GM12878 (cell line): ENCODE data around the gene SIL1. TPM values are rescaled to one million over a fixed set of nuclear protein-coding genes. Genes with fewer than 3 reads are reported as not detected.

Source experiments
- ATAC-seq: fragments of 200-7000 bp; cut with Tn5 transposase; 3 replicates; pipeline ENCODE4 v1.9.1; 2020; ENCODE audit warnings: mild to moderate bottlenecking, moderate library complexity
- BruUV-seq: library from RNA; stranded (reverse); fragments of 400-500 nt; replicated peaks from 2 replicates; lab custom pipeline; 2021; lab: Mats Ljungman, UMichigan
- CTCF ChIA-PET: fragments of 300-600 bp; sonication (Branson Sonifier 250); formaldehyde crosslinking; extraction: SDS; loops from one replicate; lab custom pipeline; 2021; ENCODE audit warnings: inconsistent platforms; lab: Yijun Ruan, JAX
- POLR2A ChIA-PET: fragments of 350-600 bp; formaldehyde crosslinking; extraction: SDS; loops from one replicate; lab custom pipeline; 2021; ENCODE audit warnings: inconsistent platforms; lab: Charles Lee
- RAD21 ChIA-PET: fragments of 300-600 bp; sonication (Branson Sonifier 250); formaldehyde crosslinking; loops from one replicate; lab custom pipeline; 2023; ENCODE audit warnings: antibody characterized with exemption; ENCODE audit not compliant: unreplicated experiment; lab: Charles Lee
- SMC1A ChIA-PET: fragments of 300-600 bp; sonication (Branson Sonifier 250); formaldehyde crosslinking; loops from one replicate; lab custom pipeline; 2023; ENCODE audit not compliant: unreplicated experiment, uncharacterized antibody; lab: Charles Lee
- DNase-seq: peaks from one replicate; pipeline ENCODE4 v3.0.0-alpha.2; 2011; ENCODE audit warnings: low read depth, low spot score
- FAIRE-seq: peaks from 3 replicates; lab custom pipeline; 2011; peaks lifted over from hg19 to GRCh38; lab: Jason Lieb, UNC
- H2AFZ ChIP-seq: 2 replicates; pipeline ENCODE4 v1.6.0; 2011; ENCODE audit warnings: low read depth, low read length, control low read depth; ENCODE audit not compliant: control insufficient read depth
- H3K27ac ChIP-seq: 2 replicates; pipeline ENCODE4 v1.5.1; 2011; ENCODE audit warnings: control low read depth; ENCODE audit not compliant: control insufficient read depth, insufficient read depth
- H3K27me3 ChIP-seq, 2 experiments: replicated peaks in 1 of 2; 2 replicates each; pipeline versions ENCODE4 v1.6.0 to v1.6.1; 2011; ENCODE audit warnings: low read length in 1 of 2; ENCODE audit not compliant: control insufficient read depth in 2 of 2, insufficient read depth in 2 of 2
- H3K36me3 ChIP-seq, 2 experiments: 2 replicates each; pipeline ENCODE4 v1.5.1; 2011; ENCODE audit warnings: low read length in 1 of 2; ENCODE audit not compliant: control insufficient read depth in 2 of 2, insufficient read depth in 2 of 2
- H3K4me1 ChIP-seq: 2 replicates; pipeline ENCODE4 v1.6.1; 2011; ENCODE audit warnings: mild to moderate bottlenecking, low read length, moderate library complexity, mixed read lengths; ENCODE audit not compliant: control insufficient read depth, insufficient read depth
- H3K4me2 ChIP-seq: 2 replicates; pipeline ENCODE4 v1.6.0; 2011; ENCODE audit warnings: control low read depth; ENCODE audit not compliant: control insufficient read depth, insufficient read depth
- H3K4me3 ChIP-seq: fragments of 200-600 bp; sonication (generic); 2 replicates; pipeline ENCODE4 v1.5.1; 2016
- H3K79me2 ChIP-seq: 2 replicates; pipeline ENCODE4 v1.6.0; 2011; ENCODE audit warnings: low read length; ENCODE audit not compliant: control insufficient read depth, insufficient read depth
- H3K9ac ChIP-seq: 2 replicates; pipeline ENCODE4 v1.8.0; 2011; ENCODE audit warnings: low read length, control low read depth, mixed read lengths; ENCODE audit not compliant: control insufficient read depth, insufficient read depth
- H3K9me3 ChIP-seq: replicated peaks from 3 replicates; pipeline ENCODE4 v1.5.1; 2011; ENCODE audit warnings: mild to moderate bottlenecking, low read length; ENCODE audit not compliant: control insufficient read depth, insufficient read depth
- H4K20me1 ChIP-seq: 2 replicates; pipeline ENCODE4 v1.6.0; 2011; ENCODE audit not compliant: control insufficient read depth, insufficient read depth
- BCL3 ChIP-seq: IDR thresholded peaks from 2 replicates; pipeline ENCODE4 v1.6.1; 2011; ENCODE audit warnings: borderline replicate concordance, low read depth, mild to moderate bottlenecking, moderate library complexity, low read length; ENCODE audit not compliant: insufficient read depth, poor library complexity, severe bottlenecking
- CHD4 ChIP-seq: fragments of 200-600 bp; sonication (generic); IDR thresholded peaks from 2 replicates; pipeline ENCODE4 v1.6.1; 2016; ENCODE audit warnings: mild to moderate bottlenecking
- ETV6 ChIP-seq, 2 experiments: fragments of 450-650 bp in 1 of 2; IDR thresholded peaks in 1 of 2; conservative IDR thresholded peaks in 1 of 2; 2 replicates each; pipeline ENCODE4 v1.6.1; 2014; ENCODE audit warnings: antibody characterized with exemption in 1 of 2, borderline replicate concordance in 1 of 2, low read depth in 1 of 2, mild to moderate bottlenecking in 1 of 2, moderate library complexity in 1 of 2
- EZH2 ChIP-seq: IDR thresholded peaks from 2 replicates; pipeline ENCODE4 v1.6.1; 2012; ENCODE audit warnings: low read depth, mild to moderate bottlenecking, control low read depth, inconsistent platforms, low read length, borderline replicate concordance; ENCODE audit not compliant: control insufficient read depth
- IKZF1 ChIP-seq: fragments of 450-650 bp; conservative IDR thresholded peaks from 2 replicates; pipeline ENCODE4 v1.6.1; 2017; ENCODE audit warnings: antibody characterized with exemption, mild to moderate bottlenecking
- IKZF2 ChIP-seq, 2 experiments: fragments of 450-650 bp; IDR thresholded peaks; 2 replicates each; pipeline ENCODE4 v1.6.1; 2017; ENCODE audit warnings: mild to moderate bottlenecking in 2 of 2, moderate library complexity in 2 of 2
- MYB ChIP-seq: fragments of 150-350 bp; IDR thresholded peaks from 2 replicates; pipeline ENCODE4 v1.6.1; 2014; ENCODE audit warnings: mild to moderate bottlenecking, low read depth, low read length, borderline replicate concordance
- PML ChIP-seq: IDR thresholded peaks from 2 replicates; pipeline ENCODE4 v1.6.1; 2012; ENCODE audit warnings: low read length, inconsistent platforms
- POLR2A ChIP-seq: IDR thresholded peaks from 2 replicates; pipeline ENCODE4 v1.6.1; 2011; ENCODE audit warnings: low read depth, mild to moderate bottlenecking, low read length
- TBL1XR1 ChIP-seq: IDR thresholded peaks from 2 replicates; pipeline ENCODE4 v1.6.1; 2012; ENCODE audit warnings: low read depth, low read length, improper control_type of control experiment
- TCF12 ChIP-seq: IDR thresholded peaks from 2 replicates; pipeline ENCODE4 v1.6.1; 2011; ENCODE audit warnings: low read depth, mild to moderate bottlenecking, low read length
- ZBTB11 ChIP-seq: fragments of 450-650 bp; formaldehyde crosslinking; IDR thresholded peaks from 2 replicates; pipeline ENCODE4 v1.5.0; 2022; ENCODE audit warnings: mild to moderate bottlenecking, missing genetic modification characterization
- ZNF24 ChIP-seq: fragments of 450-650 bp; IDR thresholded peaks from 2 replicates; pipeline ENCODE4 v1.6.1; 2017; ENCODE audit warnings: antibody characterized with exemption, mild to moderate bottlenecking
- ZNF592 ChIP-seq: fragments of 450-650 bp; IDR thresholded peaks from 2 replicates; pipeline ENCODE4 v1.6.1; 2017; ENCODE audit warnings: mild to moderate bottlenecking, moderate library complexity
- WGBS: methylation state at CpG from one replicate; pipeline ENCODE4 v1.1.6; 2016; ENCODE audit warnings: low lambda C conversion rate; ENCODE audit not compliant: insufficient replicate concordance, insufficient coverage; ENCODE audit errors: missing lambda C conversion rate; 5-methylcytosine and 5-hydroxymethylcytosine counted together
- in situ Hi-C: fragments of 300-500 bp; cut with MboI; formaldehyde crosslinking; loops from 9 replicates; pipeline ENCODE4 v1.14.3; 2018; ENCODE audit warnings: mixed read lengths
- intact Hi-C: fragments of 100-400 bp; cut with micrococcal nuclease; formaldehyde crosslinking; loops from one replicate; pipeline ENCODE4 v1.14.2; 2022; ENCODE audit not compliant: unreplicated experiment
- polyA plus RNA-seq, 11 experiments: library from polyadenylated mRNA; depleted of rRNA in 4 of 11; unstranded in 6 of 11; stranded (reverse) in 5 of 11; fragments of >200 nt; fragmentation: Nextera tagmentation in 4 of 11; fragmentation: Illumina TruSeq in 1 of 11; extraction: Ambion mirVana in 4 of 11; extraction: Trizol in 1 of 11; gene quantifications; 1 replicate in 1 of 11; 2 replicates in 10 of 11; pipeline versions ENCODE4 v1.2.1 to v1.2.3, GENCODE V29; 2011 to 2016; ENCODE audit warnings: inconsistent platforms in 2 of 11, missing spikeins in 2 of 11, low read depth in 1 of 11
- total RNA-seq, 4 experiments: library from RNA; depleted of rRNA in 3 of 4; stranded (reverse); fragments of >200 nt in 3 of 4; fragmentation: Illumina TruSeq in 1 of 4; extraction: Trizol in 1 of 4; gene quantifications; 2 replicates each; pipeline versions ENCODE4 v1.2.1 to v1.2.3, GENCODE V29; 2013 to 2021

The SIL1 gene
- total and polyA plus RNA-seq, 10 of the 15 experiments (the other 5 are each of a cell fraction or from before 2014, with no cell fraction given): 4.1 to 49.8 (median 29.4) TPM

- TF ChIP-seq ZNF592 (no peak), TCF12 (no peak), ZNF24 (no peak), BCL3 (no peak), IKZF2 (IDR thresholded peaks at IDR 0.05) (no peak), POLR2A (no peak)
Observed at GRCh38 chr5:139077899-139078298, 120.3 kb downstream of the SIL1 start (continued).

- SMC1A ChIA-PET: interaction anchor here (0.8 to 0.9 kb wide), 2 partner anchors 11 to 13 kb away, joined by 3 read pairs; no protein-coding TSS in a partner anchor
- no peak for DNase-seq
- no TSS peak for BruUV-seq
- in situ Hi-C loops: no loop called here
- WGBS: 100% methylated on average over 1 of the region's 1 CpG
- no peak for FAIRE-seq
- no peak overlapping the region for H3K9ac ChIP-seq
- TF ChIP-seq EZH2: no peak
- TF ChIP-seq ETV6 (conservative IDR thresholded peaks at IDR 0.05 in 1 of 2, IDR thresholded peaks at IDR 0.05 in 1 of 2; ENCODE audit: borderline replicate concordance in 1 of 2, low read depth in 1 of 2): no peak
- no peak for TF ChIP-seq IKZF1
- TF ChIP-seq ZBTB11: no peak
- TF ChIP-seq PML: no peak
- no peak for TF ChIP-seq MYB
- TF ChIP-seq TBL1XR1: no peak
- TF ChIP-seq CHD4: no peak
- TF ChIP-seq, all 136 proteins: peak for 0
- Histone ChIP-seq H3K4me3 (no peak overlapping the region), H2AFZ (no peak overlapping the region), H3K9me3 (no peaks in the 10 kb centered on the region), H3K4me2 (no peak overlapping the region), H4K20me1 (no peaks in the 10 kb centered on the region), H3K27me3 (no peaks in the 10 kb centered on the region), H3K79me2 (no peaks in the 10 kb centered on the region), H3K36me3 (no peaks in the 10 kb centered on the region), H3K27ac (no peak overlapping the region), H3K4me1 (peaks cover 8% of the 10 kb centered on the region)
- ChIA-PET POLR2A (interaction anchor here (0.6 to 1.3 kb wide), 2 partner anchors 13 to 447 kb away, joined by 5 to 6 read pairs; no protein-coding TSS in a partner anchor), RAD21 (no interaction called here), CTCF (no interaction called here)
- intact Hi-C loops: no loop called here
- ATAC-seq: no peak
Observed at GRCh38 chr5:139076111-139076510, 122.1 kb downstream of the SIL1 start.
